ENCODE data around the gene MSI2. TPM values are rescaled to one million over a fixed set of nuclear protein-coding genes. Genes with fewer than 3 reads are reported as not detected.

MSI2 gene
- total and polyA plus RNA-seq, 2 experiments from 2014 or later, result 18.9 to 41.8 TPM

DNA sequence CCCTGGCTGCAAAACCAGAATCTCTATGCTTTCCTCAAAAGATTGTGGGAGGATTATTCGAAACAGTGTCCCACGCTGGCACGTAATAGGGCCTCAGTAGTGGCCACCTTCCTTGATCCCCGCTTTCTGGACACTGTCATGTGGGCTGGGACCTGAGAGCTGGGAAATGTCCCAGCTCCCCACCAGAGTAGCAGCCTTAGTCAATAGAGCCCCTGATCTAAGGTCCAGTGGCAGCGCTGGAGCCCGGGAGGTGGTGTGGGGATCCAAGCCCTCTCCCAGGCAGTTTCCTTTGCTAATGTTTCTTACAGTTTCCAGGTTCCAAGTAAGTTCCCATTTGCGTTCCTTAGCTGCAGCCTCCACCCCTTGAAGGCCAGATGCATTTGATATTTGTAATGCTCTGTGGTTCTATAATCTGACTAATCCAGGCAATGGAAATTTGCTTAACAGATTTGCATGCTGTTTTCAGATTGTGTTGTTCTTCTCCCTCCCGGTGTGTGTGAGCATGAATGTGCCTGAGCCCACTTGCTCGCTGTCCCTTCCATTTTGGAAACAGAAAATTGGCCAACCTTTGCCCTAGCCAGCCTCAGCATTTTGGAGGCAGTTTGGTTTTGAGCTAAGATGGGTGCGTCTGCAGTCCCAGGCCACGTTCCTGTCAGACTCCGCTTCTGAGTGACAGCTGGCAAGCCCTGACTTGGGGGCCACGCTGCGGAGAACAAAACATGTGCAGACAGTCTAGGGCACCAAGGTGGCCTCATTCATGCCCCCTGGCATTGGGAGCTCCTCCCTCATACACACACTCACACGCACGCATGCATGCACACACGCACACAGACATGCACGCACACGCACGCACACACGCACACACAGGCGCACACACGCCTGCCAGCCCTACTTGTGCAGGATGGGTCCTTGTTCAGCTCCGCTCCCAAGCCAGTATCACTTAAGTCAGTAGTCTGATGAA is 419.4 kb downstream of the MSI2 start (continued):
- TF ChIP-seq, protein P1, sequence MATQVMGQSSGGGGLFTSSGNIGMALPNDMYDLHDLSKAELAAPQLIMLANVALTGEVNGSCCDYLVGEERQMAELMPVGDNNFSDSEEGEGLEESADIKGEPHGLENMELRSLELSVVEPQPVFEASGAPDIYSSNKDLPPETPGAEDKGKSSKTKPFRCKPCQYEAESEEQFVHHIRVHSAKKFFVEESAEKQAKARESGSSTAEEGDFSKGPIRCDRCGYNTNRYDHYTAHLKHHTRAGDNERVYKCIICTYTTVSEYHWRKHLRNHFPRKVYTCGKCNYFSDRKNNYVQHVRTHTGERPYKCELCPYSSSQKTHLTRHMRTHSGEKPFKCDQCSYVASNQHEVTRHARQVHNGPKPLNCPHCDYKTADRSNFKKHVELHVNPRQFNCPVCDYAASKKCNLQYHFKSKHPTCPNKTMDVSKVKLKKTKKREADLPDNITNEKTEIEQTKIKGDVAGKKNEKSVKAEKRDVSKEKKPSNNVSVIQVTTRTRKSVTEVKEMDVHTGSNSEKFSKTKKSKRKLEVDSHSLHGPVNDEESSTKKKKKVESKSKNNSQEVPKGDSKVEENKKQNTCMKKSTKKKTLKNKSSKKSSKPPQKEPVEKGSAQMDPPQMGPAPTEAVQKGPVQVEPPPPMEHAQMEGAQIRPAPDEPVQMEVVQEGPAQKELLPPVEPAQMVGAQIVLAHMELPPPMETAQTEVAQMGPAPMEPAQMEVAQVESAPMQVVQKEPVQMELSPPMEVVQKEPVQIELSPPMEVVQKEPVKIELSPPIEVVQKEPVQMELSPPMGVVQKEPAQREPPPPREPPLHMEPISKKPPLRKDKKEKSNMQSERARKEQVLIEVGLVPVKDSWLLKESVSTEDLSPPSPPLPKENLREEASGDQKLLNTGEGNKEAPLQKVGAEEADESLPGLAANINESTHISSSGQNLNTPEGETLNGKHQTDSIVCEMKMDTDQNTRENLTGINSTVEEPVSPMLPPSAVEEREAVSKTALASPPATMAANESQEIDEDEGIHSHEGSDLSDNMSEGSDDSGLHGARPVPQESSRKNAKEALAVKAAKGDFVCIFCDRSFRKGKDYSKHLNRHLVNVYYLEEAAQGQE (IDR thresholded peaks at IDR 0.05; ENCODE audit: unreplicated experiment), result no peak
- TF ChIP-seq ZNF331 (CRISPR knock-in tag; IDR thresholded peaks at IDR 0.05; ENCODE audit: low read depth) (no peak), NANOG (IDR thresholded peaks at IDR 0.05; ENCODE audit: borderline replicate concordance) (no peak), ZNF114 (CRISPR knock-in tag; IDR thresholded peaks at IDR 0.05) (no peak), JUNB (IDR thresholded peaks at IDR 0.05; ENCODE audit: unreplicated experiment) (no peak)
- TF ChIP-seq, protein P2, sequence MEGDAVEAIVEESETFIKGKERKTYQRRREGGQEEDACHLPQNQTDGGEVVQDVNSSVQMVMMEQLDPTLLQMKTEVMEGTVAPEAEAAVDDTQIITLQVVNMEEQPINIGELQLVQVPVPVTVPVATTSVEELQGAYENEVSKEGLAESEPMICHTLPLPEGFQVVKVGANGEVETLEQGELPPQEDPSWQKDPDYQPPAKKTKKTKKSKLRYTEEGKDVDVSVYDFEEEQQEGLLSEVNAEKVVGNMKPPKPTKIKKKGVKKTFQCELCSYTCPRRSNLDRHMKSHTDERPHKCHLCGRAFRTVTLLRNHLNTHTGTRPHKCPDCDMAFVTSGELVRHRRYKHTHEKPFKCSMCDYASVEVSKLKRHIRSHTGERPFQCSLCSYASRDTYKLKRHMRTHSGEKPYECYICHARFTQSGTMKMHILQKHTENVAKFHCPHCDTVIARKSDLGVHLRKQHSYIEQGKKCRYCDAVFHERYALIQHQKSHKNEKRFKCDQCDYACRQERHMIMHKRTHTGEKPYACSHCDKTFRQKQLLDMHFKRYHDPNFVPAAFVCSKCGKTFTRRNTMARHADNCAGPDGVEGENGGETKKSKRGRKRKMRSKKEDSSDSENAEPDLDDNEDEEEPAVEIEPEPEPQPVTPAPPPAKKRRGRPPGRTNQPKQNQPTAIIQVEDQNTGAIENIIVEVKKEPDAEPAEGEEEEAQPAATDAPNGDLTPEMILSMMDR (conservative IDR thresholded peaks at IDR 0.05; ENCODE audit: low read depth in 2 of 2), result no peak
- TF ChIP-seq, protein P3, sequence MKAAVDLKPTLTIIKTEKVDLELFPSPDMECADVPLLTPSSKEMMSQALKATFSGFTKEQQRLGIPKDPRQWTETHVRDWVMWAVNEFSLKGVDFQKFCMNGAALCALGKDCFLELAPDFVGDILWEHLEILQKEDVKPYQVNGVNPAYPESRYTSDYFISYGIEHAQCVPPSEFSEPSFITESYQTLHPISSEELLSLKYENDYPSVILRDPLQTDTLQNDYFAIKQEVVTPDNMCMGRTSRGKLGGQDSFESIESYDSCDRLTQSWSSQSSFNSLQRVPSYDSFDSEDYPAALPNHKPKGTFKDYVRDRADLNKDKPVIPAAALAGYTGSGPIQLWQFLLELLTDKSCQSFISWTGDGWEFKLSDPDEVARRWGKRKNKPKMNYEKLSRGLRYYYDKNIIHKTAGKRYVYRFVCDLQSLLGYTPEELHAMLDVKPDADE (IDR thresholded peaks at IDR 0.05), result no peak

DNA sequence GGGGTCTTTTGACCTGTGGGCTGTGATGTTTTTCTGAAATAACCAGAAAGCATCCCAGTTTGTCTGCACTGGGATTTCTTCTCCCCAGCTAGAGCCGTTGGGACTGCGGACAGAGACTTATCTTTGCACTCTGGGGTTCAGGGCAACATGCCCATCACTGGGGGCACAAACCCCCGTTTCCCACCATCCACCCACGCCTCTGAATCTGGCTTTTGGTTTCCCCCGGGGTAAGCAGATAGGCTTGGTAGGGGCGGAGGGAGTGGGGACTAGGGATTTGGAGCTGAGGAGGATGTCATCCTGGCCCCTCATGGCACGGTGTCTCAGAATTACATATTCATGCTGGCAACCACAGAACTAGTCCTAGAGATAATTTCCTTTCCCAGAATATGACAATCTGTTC is 420.2 kb downstream of the MSI2 start:
- Histone ChIP-seq H3K9me2 (ENCODE audit: insufficient read depth) (no peaks in the 10 kb centered on the region), H4K20me1 (replicated peaks; ENCODE audit: insufficient read depth) (no peaks in the 10 kb centered on the region; the same call in 1 of the 2 replicates), H3K4me1 (ENCODE audit: insufficient read depth) (peaks cover 9% of the 10 kb centered on the region), H3K36me3 (ENCODE audit: insufficient read depth) (no peaks in the 10 kb centered on the region), H3K4me3 (no peak overlapping the region), H3K4me2 (no peak overlapping the region), H2AFZ (no peak overlapping the region), H3F3A (replicated peaks; ENCODE audit: low read depth) (no peaks in the 10 kb centered on the region), H3K79me2 (replicated peaks; ENCODE audit: insufficient read depth) (no peaks in the 10 kb centered on the region), H3K27me3 (ENCODE audit: insufficient read depth) (no peaks in the 10 kb centered on the region), H3K27ac (ENCODE audit: low read depth) (no peak overlapping the region)
- no peaks in the 10 kb centered on the region for H3K9me3 Mint-ChIP-seq
- H3K4me1 Mint-ChIP-seq, result peaks cover 18% of the 10 kb centered on the region
- H3K27me3 Mint-ChIP-seq (ENCODE audit: insufficient read depth, low read depth, poor library complexity), result peaks cover 6% of the 10 kb centered on the region
- ATAC-seq, result no peak
- no peaks in the 10 kb centered on the region for H3K36me3 Mint-ChIP-seq (ENCODE audit: low read depth)
- no peak overlapping the region for H3K4me3 Mint-ChIP-seq
- H3K27ac Mint-ChIP-seq, result no peak overlapping the region
- DNase-seq (ENCODE audit: low spot score), result no peak
- TF ChIP-seq, protein P4, sequence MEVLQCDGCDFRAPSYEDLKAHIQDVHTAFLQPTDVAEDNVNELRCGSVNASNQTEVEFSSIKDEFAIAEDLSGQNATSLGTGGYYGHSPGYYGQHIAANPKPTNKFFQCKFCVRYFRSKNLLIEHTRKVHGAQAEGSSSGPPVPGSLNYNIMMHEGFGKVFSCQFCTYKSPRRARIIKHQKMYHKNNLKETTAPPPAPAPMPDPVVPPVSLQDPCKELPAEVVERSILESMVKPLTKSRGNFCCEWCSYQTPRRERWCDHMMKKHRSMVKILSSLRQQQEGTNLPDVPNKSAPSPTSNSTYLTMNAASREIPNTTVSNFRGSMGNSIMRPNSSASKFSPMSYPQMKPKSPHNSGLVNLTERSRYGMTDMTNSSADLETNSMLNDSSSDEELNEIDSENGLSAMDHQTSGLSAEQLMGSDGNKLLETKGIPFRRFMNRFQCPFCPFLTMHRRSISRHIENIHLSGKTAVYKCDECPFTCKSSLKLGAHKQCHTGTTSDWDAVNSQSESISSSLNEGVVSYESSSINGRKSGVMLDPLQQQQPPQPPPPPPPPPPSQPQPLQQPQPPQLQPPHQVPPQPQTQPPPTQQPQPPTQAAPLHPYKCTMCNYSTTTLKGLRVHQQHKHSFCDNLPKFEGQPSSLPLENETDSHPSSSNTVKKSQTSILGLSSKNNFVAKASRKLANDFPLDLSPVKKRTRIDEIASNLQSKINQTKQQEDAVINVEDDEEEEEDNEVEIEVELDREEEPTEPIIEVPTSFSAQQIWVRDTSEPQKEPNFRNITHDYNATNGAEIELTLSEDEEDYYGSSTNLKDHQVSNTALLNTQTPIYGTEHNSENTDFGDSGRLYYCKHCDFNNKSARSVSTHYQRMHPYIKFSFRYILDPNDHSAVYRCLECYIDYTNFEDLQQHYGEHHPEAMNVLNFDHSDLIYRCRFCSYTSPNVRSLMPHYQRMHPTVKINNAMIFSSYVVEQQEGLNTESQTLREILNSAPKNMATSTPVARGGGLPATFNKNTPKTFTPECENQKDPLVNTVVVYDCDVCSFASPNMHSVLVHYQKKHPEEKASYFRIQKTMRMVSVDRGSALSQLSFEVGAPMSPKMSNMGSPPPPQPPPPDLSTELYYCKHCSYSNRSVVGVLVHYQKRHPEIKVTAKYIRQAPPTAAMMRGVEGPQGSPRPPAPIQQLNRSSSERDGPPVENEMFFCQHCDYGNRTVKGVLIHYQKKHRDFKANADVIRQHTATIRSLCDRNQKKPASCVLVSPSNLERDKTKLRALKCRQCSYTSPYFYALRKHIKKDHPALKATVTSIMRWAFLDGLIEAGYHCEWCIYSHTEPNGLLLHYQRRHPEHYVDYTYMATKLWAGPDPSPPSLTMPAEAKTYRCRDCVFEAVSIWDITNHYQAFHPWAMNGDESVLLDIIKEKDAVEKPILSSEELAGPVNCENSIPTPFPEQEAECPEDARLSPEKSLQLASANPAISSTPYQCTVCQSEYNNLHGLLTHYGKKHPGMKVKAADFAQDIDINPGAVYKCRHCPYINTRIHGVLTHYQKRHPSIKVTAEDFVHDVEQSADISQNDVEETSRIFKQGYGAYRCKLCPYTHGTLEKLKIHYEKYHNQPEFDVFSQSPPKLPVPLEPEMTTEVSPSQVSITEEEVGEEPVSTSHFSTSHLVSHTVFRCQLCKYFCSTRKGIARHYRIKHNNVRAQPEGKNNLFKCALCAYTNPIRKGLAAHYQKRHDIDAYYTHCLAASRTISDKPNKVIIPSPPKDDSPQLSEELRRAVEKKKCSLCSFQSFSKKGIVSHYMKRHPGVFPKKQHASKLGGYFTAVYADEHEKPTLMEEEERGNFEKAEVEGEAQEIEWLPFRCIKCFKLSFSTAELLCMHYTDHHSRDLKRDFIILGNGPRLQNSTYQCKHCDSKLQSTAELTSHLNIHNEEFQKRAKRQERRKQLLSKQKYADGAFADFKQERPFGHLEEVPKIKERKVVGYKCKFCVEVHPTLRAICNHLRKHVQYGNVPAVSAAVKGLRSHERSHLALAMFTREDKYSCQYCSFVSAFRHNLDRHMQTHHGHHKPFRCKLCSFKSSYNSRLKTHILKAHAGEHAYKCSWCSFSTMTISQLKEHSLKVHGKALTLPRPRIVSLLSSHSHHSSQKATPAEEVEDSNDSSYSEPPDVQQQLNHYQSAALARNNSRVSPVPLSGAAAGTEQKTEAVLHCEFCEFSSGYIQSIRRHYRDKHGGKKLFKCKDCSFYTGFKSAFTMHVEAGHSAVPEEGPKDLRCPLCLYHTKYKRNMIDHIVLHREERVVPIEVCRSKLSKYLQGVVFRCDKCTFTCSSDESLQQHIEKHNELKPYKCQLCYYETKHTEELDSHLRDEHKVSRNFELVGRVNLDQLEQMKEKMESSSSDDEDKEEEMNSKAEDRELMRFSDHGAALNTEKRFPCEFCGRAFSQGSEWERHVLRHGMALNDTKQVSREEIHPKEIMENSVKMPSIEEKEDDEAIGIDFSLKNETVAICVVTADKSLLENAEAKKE (CRISPR knock-in tag; IDR thresholded peaks at IDR 0.05), result no peak
- TF ChIP-seq STAT1 (IDR thresholded peaks at IDR 0.05; ENCODE audit: unreplicated experiment) (no peak), POLR2AphosphoS5 (IDR thresholded peaks at IDR 0.05; ENCODE audit: low read depth) (no peak), ZNF114 (CRISPR knock-in tag; IDR thresholded peaks at IDR 0.05) (no peak), CREB1 (CRISPR knock-in tag; IDR thresholded peaks at IDR 0.05; ENCODE audit: low read depth) (no peak), NANOG (IDR thresholded peaks at IDR 0.05; ENCODE audit: borderline replicate concordance) (no peak)

Data from GM23338 (cell line).